ENCODE data around the gene PTPRN2. TPM values are rescaled to one million over a fixed set of nuclear protein-coding genes. Genes with fewer than 3 reads are reported as not detected.

The PTPRN2 gene
- total RNA-seq, 1 experiment from 2014 or later: 2.1 TPM

- TF ChIP-seq ZNF274 (IDR thresholded peaks at IDR 0.05; ENCODE audit: low read depth, low read length) (no peak), EZH2 (IDR thresholded peaks at IDR 0.05) (no peak), SP1 (IDR thresholded peaks at IDR 0.05; ENCODE audit: low read depth) (no peak), ZBTB33 (IDR thresholded peaks at IDR 0.05; ENCODE audit: extremely low read depth, insufficient replicate concordance, low read length) (no peak)
These were observed 462.5 kb downstream of the PTPRN2 start (continued) for GRCh38 chr7:158125091-158125490.

DNA sequence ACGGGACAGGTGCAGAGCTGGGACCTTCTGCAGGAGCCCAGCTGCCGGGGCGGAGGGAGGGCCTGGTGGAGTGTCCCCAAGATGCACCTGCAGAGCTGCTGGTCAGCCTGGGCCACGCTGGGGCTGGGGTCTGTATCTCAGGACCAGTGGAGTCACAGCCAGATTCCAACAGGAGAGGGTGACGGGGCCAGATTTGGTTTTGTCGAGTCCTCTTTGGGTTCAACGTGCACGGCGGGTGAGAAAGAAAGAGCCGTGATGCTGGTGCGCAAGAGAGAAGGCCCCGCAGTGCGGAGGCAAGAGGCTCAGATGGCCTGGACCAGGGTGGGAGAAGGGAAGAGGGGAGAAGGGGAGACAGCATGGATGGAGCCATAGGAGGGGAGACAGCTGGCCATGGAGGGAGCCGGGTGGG lies 462.9 kb downstream of the PTPRN2 start:
- DNase-seq (ENCODE audit: low read depth, low spot score) (no peak), ATAC-seq (no peak)
- H3K79me2 ChIP-seq (ENCODE audit: insufficient read depth, low read length): no peaks in the 10 kb centered on the region
- no peaks in the 10 kb centered on the region for H3K4me1 ChIP-seq (ENCODE audit: control insufficient read depth in 1 of 2, insufficient read depth in 2 of 2, low read length in 2 of 2)
- TF ChIP-seq EZH2phosphoT487 (IDR thresholded peaks at IDR 0.05; ENCODE audit: borderline replicate concordance) (no peak), EZH2 (IDR thresholded peaks at IDR 0.05) (no peak), JUND (IDR thresholded peaks at IDR 0.05) (no peak), CBX3 (IDR thresholded peaks at IDR 0.05; ENCODE audit: low read depth) (no peak), ELF1 (IDR thresholded peaks at IDR 0.05; ENCODE audit: borderline replicate concordance, low read depth) (no peak), YY1 (IDR thresholded peaks at IDR 0.05; ENCODE audit: extremely low read depth, insufficient replicate concordance, low read depth, low read length) (no peak), ZBTB33 (IDR thresholded peaks at IDR 0.05; ENCODE audit: extremely low read depth, insufficient replicate concordance, low read length) (no peak), FOSL1 (IDR thresholded peaks at IDR 0.05; ENCODE audit: low read depth) (no peak), POLR2A (IDR thresholded peaks at IDR 0.05; ENCODE audit: borderline replicate concordance, extremely low read depth, insufficient read depth, insufficient read length) (no peak), CTCF (IDR thresholded peaks at IDR 0.05 in 2 of 3, conservative IDR thresholded peaks at IDR 0.05 in 1 of 3; ENCODE audit: borderline replicate concordance in 1 of 3, insufficient read depth in 1 of 3, low read depth in 2 of 3, low read length in 2 of 3) (no peak), SP1 (IDR thresholded peaks at IDR 0.05; ENCODE audit: low read depth) (no peak), REST (IDR thresholded peaks at IDR 0.05; ENCODE audit: low read depth) (no peak), EGR1 (IDR thresholded peaks at IDR 0.05; ENCODE audit: low read depth) (no peak), SRF (IDR thresholded peaks at IDR 0.05; ENCODE audit: low read depth) (no peak)
- no peak overlapping the region for H2AFZ ChIP-seq (ENCODE audit: low read depth, low read length, poor library complexity, severe bottlenecking)
- ChIA-PET RAD21 (ENCODE audit: low non-redundant PET in 1 of 2, low total read pairs in 2 of 2, uncharacterized antibody in 2 of 2, unreplicated experiment in 2 of 2) (no interaction called here), POLR2A (no interaction called here), CTCF (no interaction called here)
- H4K20me1 ChIP-seq (ENCODE audit: insufficient read depth): no peaks in the 10 kb centered on the region
- no peaks in the 10 kb centered on the region for H3K27me3 ChIP-seq (ENCODE audit: insufficient read depth, low read length)
- H3K4me3 ChIP-seq (replicated peaks in 1 of 2; ENCODE audit: low read depth in 1 of 2, low read length in 2 of 2): no peak overlapping the region
- peaks cover 6% of the 10 kb centered on the region in 2 experiments; a peak in 2 of 4 replicates for H3K9me3 ChIP-seq (ENCODE audit: control insufficient read depth in 1 of 2, insufficient read depth in 1 of 2, low read depth in 1 of 2, low read length in 2 of 2)
- no peak overlapping the region for H3K4me2 ChIP-seq (ENCODE audit: low read length)
- H3K36me3 ChIP-seq (ENCODE audit: control insufficient read depth in 1 of 2, insufficient read depth in 2 of 2, low read length in 2 of 2): no peaks in the 10 kb centered on the region
- BruUV-seq (replicated peaks): no TSS peak
- intact Hi-C loops (cut with micrococcal nuclease): no loop called here
- no peak overlapping the region for H3K27ac ChIP-seq (ENCODE audit: low read depth, low read length)
- H3K9me2 ChIP-seq (ENCODE audit: insufficient read depth): no peaks in the 10 kb centered on the region
- H3K9ac ChIP-seq (ENCODE audit: low read length): no peak overlapping the region
